Stimulated activated CD8-positive, alpha-beta memory T cell treated with anti-CD3 and anti-CD28 coated beads, Interleukin-2, amount 100 ng/mL, for 1 hour (primary cell): ENCODE measurements around the gene METTL15.
"Not testable (repeated sequence)": the region's sequence is repeated elsewhere in the genome, so short reads cannot be mapped to it uniquely, and the experiment has no call there.

Source experiments
- DNase-seq, 2 donors: peaks; one replicate each; pipeline ENCODE4 v3.0.0-alpha.2; 2020; ENCODE audit warnings: low read depth in 2 of 2

Gene METTL15

DNA sequence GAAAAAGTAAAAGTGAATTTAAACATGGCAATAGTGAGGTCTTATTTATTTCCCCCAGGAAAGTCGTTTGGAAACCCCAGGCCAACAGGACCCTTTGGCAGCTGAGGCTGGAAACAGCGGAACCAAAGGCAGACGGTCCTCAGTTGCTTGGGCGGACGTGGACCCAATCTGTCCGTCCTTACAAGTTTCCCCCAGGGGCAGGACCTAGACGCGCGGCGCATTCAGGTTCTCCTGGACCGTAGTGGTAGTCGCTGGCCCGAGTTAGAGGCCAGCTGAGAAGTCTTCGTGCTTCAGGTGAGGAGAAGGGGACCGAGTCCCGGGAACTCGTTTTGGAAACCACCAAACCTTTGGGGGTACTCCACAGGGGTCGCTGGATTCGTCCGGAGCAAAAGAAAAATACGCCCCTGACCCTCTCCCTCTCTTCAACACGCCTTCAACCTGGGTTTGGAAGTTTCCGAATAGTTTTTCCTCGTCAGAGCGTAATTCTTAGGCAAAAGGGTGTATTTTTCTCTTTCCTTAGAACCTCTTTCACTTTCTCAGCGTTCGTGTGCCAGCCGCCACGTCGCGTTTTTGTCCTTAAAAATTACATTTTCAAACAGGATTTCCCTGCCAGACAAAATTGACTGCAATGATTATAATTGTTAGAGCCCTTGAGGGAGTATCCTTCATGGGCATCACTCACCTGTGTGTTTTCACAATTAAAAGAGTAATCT is 2.1 kb downstream of the METTL15 start:
- DNase-seq, result peak; percentile 27 to 31

DNA sequence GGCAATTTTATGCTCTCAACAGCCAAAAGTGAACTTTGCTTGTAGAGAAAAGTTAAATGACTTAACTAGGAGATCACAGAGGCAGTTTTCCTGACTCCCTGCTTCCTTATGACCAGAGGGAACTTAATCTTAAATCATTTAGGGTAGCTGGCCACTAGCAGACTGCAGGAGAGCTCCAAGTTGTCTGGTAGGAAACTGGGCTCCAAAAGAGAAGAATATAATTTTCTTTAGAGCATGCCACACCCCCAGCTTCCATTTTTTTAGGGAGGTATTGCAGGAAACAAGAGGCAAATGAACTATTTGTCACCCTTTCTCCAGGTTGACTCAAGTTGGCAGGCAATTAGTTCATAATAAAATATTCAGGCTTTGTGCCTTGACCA is 2.6 kb downstream of the METTL15 start:
- DNase-seq, result no peak

DNA sequence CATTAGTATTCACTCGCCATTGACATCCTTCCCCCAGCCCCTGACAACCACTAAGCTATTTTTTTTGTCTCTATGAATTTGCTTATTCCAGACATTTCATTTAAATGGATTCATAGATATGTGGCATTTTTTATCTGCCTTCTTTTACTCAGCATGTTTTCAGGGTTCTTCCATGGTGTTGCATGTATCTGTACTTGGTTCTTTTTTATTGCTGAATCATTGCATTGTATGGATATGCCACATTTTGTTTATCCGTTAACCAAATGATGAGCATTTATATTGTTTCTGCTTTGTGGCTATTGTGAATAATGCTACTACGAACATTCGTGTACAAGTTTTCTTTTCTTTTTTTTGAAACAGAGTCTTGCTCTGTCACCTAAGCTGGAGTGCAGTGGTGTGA is 5.9 kb downstream of the METTL15 start:
- DNase-seq, result no peak

DNA sequence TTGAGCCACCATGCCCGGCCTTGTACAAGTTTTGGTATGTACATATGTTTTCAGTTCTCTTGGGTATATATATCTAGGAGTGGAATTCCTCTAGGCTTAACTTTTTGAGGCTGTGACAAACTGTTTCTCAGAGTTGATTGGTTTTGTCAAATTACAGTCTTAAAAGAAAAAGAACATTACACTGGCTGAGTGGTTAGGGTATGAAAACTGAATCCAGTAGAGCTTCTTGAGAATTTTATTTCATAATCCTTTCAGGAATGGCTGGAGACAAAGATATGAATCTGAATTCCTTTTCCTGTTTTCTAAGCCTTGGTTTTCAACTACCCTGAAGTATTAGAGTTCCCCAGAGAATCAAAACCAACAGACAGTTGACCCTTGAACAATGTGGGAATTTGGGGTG is 6.5 kb downstream of the METTL15 start:
- DNase-seq, result no peak

DNA sequence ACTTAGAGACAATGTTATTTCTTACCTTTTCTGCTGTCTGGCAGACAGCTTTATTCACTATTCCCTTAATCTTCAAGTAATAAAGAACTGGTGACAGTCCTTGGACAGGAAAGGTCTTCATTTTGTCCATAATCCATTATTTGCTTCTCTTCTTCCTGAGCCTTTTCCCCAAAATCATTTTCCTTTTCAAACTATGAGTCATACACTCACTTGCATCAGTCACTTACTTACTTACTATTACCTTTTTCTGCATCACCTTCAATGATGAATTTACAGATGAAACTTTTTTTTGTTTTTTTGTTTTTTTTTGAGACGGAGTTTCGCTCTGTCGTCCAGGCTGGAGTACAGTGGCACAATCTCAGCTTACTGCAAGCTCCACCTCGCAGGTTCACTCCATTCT is 9.5 kb downstream of the METTL15 start:
- DNase-seq, result no peak

DNA sequence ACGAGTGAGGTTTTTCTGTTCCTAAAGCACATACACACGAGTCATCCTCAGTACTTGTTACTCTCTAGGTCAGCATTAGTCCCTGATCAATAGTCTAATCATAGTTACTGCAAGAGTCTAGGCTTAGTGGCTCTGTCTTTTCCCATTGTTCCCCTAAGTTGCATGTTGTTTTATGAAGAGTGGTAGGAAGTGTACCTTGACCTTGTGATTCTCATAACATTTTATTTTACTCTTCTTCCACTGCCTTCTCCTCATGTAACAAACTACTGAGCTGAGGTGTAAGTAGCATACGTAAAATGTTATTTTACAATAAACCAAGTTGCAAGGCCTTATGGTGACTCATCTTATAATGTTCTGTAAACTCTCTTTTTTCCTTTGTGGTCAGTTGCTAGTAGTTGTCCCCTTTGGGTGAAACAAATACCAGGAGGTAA is 15.0 kb downstream of the METTL15 start:
- DNase-seq, result no peak

DNA sequence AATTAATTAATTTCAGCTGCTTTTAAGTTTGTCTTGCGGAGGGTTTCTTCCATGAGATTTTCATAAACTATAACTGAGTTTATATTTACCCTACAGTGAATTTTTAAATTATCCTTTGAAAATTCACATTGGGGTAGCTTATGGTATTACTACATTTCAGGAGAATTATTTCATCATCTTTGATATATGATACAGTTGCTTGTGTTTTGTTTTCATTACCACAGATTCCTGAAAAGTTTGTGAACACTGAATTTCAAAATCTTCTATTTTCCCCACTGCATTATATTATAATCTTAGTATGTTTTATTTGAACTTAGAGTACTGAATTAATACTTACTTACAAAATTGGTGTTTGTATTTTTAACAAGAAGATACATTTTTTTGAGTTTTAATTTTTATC is 24.4 kb downstream of the METTL15 start:
- DNase-seq, result no peak

DNA sequence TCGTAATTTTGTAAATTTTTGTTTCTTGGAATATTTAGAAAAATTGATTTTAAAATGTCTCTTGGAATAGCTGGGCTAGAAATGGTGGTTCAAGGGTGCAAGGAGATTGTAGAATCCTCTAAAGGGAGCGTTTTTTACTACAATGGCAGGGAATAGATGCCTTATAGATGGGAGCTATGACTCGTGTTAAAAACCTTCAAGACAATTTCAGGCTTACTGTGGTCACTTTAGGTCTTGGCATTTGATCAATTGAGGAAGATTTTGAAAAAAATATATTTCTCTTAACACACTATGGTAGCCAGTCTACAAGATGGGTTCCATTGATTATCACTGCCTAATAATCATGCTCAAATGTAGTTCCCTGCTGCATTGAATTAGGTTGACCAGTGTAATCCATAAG is 25.0 kb downstream of the METTL15 start:
- DNase-seq, result no peak

DNA sequence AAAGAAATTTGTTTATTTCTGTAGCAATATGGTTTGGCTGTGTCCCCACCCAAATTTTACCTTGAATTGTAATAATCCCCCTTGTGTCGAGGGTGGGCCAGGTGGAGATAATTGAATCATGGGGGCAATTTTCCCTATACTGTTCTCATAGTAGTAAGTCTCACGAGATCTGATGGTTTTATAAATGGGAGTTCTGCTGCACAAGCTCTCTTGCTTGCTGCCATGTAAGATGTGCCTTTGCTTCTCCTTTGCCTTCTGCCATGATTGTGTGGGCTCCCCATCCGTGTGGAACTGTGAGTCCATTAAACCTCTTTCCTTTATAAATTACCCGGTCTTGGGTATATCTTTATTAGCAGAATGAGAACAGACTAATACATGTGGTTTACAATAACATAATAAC is 28.0 kb downstream of the METTL15 start:
- DNase-seq, result not testable (repeated sequence)

DNA sequence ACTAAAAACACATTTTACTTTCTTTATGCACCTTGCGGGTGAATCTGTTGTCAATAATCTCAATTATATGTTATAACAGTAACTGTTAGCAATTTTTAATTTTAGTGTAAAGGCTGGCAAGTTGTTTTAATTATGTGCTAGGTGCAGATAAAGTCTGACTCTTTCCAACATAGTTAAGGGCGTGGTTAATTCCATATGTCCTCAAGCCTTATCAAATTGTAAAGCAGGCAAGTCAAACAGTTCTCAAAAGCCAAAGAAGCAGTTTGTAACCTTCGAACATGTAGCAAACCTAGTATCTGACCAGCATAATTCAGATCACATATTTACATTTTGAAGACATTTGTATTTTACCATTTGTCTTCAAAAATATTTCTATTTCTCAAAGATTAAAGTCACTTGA is 29.2 kb downstream of the METTL15 start:
- no peak for DNase-seq

DNA sequence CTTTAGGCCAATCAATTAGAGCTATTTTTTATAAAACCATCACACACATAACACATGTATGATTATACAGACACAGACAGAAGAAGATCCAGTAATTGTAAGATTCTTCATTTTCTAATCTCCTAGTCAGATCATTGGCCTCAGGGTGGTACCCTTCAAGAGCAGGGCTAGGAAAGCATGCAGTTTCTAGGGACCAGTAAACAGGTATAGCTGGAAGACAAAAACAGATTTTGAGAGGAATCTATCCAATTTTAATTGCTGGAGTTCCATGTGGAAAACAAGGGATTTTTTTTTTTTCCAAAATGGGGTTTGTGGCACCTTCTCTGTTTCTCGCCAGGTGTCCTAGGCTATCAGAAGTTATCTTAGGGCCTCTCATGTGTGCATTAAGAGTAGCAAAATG is 29.6 kb downstream of the METTL15 start:
- DNase-seq, result no peak

DNA sequence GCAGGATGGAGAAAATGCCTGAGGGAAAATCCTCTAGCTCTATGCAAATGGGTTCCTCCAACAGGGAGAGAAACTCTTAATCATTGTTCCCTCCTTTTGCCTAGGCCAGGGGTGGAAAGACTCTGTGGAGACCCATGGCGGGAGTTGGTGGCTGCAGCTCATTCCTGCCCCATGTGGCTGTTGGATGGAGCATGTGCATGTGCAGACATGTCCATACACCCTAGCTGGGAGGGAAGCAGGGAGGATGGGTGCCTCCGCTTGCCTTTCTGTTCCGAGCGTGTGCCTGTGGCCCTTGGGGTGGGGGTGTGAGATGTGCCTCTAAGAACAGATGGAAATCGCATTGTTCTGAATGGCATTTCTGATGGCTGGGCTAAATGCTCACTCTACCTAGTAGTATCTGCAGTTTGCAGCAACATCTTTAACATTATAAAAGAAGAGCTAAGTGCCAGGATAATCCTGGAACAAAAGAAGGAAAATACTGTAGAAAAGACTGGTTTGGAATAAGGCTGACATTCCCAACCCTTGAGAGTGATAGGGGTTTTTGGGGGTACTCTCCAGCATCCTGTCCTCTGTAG is 31.7 kb downstream of the METTL15 start:
- DNase-seq, result no peak

DNA sequence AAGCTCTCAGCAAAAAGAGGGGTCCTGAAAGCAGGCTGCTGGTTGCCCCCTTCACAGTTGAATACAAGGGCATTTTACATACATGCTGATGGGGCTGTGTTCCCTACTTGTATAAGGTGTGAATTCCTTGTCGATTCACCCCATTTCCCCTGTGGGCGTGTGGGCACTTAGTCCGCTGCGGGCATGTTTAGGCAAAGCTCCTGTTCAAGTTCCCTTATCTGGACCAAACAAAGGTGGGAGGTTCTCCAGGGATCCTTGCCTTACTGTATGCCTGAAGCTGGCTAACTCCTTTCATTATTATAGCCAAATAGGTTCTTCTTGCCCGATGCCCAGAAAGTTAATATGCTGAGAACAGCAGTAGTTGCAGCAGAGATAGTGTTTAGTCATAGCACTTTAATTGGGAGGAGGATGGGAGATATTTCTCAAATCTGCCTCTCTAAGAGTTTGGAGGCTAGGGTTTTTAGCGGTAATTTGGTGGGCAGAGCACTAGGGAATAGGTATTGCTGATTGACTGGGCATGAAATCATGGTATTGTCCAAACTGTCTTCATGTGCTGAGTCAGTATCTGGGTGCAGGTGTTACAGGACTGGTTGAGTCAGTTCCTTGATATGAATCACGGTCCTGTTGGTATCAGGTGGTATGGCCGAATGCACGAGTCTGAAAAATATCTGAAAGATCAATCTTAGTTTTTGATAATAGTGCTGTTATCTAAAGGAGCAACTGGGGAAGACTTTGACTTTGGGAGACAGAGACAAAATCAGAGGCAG is 32.7 kb downstream of the METTL15 start:
- DNase-seq, result no peak

DNA sequence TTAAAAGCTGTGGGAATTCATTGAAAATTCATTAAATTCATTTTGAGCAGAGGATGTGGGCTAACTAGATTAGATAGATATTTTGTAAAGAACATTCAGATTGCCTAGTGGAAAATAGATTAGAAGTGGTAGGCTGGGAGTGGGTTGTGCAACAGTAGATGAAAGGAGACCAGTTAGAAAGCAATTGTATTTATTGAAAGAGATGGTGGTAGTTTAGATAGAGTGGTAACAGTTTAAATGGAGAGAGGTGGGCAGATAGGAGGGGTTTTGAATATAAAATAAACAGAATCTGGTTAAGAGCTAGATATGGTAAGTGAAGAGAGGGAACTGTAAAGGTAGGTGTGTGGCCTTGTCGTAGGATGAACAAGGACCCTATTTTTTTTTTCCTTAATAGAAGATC is 34.5 kb downstream of the METTL15 start:
- DNase-seq, result no peak

DNA sequence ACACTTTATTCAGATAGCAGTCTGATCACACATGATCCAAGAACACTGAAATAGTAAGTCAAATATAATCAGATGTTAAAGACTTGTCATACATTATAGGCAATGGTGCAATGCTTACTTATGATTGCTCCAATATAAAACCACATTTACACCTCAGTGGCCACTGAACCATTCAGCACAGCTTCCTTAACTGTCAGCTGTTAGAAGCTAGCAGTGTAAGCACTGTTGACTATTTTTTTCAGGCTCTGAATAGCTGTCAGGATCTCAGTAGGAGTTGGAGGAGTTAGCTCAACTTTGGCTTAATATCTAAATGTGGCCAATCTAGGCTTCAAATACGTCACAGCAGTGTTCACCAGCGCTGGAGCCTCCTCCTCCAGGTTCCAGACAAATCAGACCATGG is 36.6 kb downstream of the METTL15 start:
- DNase-seq, result no peak

DNA sequence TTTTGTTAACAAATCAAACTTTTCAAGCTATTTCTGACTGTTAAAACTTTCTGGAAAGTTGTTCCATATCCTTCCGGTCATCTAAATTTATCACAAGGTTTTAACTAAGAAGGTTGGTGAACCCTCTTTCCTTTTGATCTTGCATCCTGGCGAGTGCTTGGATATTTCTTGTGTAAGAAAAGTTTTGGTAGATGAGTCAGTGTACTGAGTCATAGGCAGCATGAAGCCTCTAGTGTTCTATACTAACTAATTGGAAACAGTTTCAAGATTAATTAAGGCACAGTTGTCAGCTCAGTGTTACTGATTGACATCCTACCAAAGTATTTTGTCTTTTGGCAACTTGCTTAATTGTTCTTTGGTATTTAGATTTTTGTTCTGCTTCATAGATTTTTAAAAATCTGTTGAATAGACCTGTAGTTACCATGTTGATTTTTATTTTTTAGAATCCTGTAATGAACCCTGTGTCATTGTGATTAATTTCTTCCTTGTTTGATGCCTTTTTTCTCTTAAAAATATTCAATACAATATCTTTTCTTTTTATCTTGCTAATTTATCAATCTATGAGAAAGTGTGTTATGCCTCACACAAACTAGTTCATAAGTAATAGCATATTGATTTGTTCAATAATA is 38.0 kb downstream of the METTL15 start:
- no peak for DNase-seq

DNA sequence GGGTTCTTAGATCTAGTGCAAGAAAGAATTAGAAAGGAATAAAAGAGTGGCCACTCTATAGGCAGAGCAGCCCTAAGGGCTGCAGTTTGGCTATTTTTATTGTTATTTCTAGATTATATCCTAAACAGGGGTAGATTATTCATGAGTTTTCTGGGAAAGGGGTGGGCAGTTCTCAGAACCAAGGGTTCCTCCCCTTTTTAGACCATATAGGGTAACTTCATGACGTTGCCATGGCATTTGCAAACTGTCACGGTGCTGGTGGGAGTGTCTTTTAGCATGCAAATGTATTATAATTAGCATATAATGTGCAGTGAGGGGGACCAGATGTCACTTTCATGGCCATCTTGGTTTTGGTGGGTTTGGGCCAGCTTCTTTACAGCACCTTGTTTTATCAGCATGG is 44.6 kb downstream of the METTL15 start:
- DNase-seq, result no peak

DNA sequence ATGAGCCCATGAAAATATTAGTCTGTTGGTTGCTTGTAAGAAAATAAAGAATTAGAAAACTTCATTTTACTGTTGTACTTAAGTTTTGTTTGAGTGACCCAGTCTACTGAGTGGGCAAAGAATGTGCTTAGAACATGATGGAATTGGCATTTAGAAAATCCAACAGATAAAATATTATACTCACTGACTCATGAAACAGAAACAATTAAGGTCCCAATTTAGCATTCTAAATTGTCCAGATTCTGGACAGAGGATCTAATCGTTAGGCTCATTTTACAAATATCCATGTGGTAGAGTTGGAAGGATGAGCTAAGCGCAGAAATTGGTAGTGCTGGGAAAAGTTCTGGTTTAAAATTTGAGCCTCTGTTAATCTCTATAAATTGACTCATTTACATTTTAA is 45.4 kb downstream of the METTL15 start:
- no peak for DNase-seq

DNA sequence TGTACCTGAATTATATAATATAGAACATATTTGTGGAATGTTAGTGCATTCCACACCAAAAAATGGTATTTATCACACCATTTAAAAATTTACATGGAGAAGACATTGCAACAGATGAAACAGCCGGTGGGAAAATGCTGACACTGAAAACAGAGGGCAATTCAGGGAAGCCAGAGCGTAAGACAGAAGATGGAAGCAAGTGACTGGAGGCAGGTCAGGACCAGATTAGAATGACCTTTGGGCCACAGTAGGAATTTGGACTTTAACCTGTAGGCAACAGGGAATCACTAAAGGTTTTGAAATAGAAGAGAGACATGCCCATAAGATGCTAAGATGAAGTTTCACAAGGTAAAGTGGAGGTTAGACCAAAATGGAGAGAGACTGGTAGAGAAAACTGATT is 60.5 kb downstream of the METTL15 start:
- DNase-seq, result no peak

DNA sequence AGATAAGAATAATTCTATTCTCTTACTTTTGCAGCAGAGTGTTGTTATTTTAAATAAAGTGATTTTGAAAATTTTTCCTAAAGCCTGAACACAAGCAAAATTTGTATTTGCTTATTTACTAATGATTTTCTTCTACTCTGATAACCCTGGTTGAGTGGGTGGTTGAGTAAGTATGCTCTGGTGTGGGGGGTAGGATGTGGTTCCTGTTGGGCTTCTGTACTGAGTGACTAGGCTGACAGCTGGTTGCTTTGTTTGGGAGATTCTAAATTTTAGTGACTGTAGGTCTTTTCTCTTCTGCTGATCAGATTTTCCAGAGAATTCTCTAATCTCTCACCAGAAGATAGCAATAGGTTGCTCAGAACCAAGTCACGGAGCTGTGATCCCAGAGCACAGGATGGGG is 61.6 kb downstream of the METTL15 start:
- DNase-seq, result no peak

DNA sequence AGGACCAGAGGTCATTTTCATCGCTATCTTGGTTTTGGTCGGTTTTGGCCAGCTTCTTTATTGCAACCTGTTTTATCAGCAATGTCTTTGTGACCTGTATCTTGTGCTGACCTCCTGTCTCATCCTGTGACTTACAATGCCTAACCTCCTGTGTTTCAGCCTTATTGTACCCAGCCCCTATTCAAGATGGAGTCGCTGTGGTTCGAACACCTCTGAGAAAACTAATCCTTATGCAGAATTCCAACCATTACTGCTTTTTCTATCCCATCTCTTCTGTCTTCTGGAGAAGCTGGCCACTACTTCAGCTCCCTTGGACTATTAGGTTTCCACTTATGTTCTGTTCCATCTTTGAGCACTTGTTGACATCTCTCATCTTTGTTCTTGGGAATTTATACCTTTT is 62.6 kb downstream of the METTL15 start:
- DNase-seq, result no peak

DNA sequence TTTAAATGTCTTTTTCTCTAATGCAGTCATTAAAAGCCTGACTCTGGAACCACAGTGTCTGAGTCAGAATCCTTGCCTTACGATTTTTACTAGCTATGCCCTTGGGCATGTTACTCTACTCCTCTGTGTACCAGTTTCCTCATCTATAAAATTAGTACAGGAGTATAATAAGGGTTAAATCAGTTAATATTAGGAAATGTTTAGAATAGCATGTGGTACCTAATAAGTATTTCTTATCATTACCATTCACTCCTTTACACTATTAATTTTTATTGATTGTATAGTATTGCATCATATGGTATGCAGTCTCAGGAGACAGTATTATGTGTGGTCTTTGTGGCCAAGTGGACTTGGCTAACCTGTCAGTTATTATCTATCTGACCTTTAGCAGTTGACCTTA is 68.2 kb downstream of the METTL15 start:
- DNase-seq, result no peak

DNA sequence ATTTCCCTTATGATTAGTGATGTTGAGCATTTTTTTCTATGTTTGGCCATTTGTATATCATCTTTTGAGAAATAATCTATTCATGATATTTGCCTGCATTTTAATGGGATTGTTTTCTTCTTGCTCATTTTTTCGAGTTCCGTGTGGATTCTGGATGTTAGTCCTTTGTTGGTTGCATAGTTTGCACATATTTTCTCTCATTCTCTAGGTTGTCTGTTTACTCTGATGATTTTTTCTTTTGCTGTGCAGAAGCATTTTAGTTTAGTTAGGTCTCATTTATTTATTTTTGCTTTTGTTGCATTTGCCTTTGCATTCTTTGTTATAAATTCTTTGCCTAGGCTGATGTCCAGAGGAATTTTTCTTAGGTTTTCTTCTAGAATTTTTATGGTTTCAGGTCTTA is 87.3 kb downstream of the METTL15 start:
- DNase-seq, result no peak
